HG02763 (cell line): ENCODE data around the gene SDCCAG8.
"Not testable (repeated sequence)": the region's sequence is repeated elsewhere in the genome, so short reads cannot be mapped to it uniquely, and the experiment has no call there.

ENCODE experiments used
- ATAC-seq: cut with Tn5 transposase; IDR thresholded peaks from one replicate; pipeline ENCODE4 v1.9.1; 2021; ENCODE audit warnings: mild to moderate bottlenecking, moderate library complexity; ENCODE audit not compliant: unreplicated experiment

The SDCCAG8 gene

GRCh38 chr1:243323491-243323890 is 67.7 kb downstream of the SDCCAG8 start:
- ATAC-seq: no peak

GRCh38 chr1:243325305-243325890 is 69.6 kb downstream of the SDCCAG8 start:
- ATAC-seq: no peak

- ATAC-seq: no peak
Observed at GRCh38 chr1:243332440-243332839, 76.6 kb downstream of the SDCCAG8 start.

GRCh38 chr1:243335292-243335691 is 79.5 kb downstream of the SDCCAG8 start:
- ATAC-seq: no peak

- no peak for ATAC-seq
Observed at GRCh38 chr1:243336163-243336562, 80.3 kb downstream of the SDCCAG8 start.

- ATAC-seq: not testable (repeated sequence)
Observed at GRCh38 chr1:243338848-243339247, 83.0 kb downstream of the SDCCAG8 start.

GRCh38 chr1:243341074-243341473 is 85.2 kb downstream of the SDCCAG8 start:
- ATAC-seq: no peak

GRCh38 chr1:243343970-243344937 is 88.4 kb downstream of the SDCCAG8 start:
- ATAC-seq: no peak

- ATAC-seq: no peak
Observed at GRCh38 chr1:243345205-243345604, 89.4 kb downstream of the SDCCAG8 start.

- no peak for ATAC-seq
Observed at GRCh38 chr1:243346016-243346415, 90.2 kb downstream of the SDCCAG8 start.

- ATAC-seq: no peak
Observed at GRCh38 chr1:243346468-243346867, 90.6 kb downstream of the SDCCAG8 start.

- ATAC-seq: no peak
Observed at GRCh38 chr1:243348331-243348730, 92.5 kb downstream of the SDCCAG8 start.

GRCh38 chr1:243349128-243349527 is 93.3 kb downstream of the SDCCAG8 start:
- no peak for ATAC-seq

- ATAC-seq: no peak
Observed at GRCh38 chr1:243351337-243351736, 95.5 kb downstream of the SDCCAG8 start.

- ATAC-seq: no peak
Observed at GRCh38 chr1:243354511-243355153, 98.8 kb downstream of the SDCCAG8 start.

GRCh38 chr1:243363832-243364231 is 108.0 kb downstream of the SDCCAG8 start:
- no peak for ATAC-seq

GRCh38 chr1:243364330-243364729 is 108.5 kb downstream of the SDCCAG8 start:
- ATAC-seq: no peak

GRCh38 chr1:243364866-243365265 is 109.0 kb downstream of the SDCCAG8 start:
- ATAC-seq: no peak

- no peak for ATAC-seq
Observed at GRCh38 chr1:243367314-243367713, 111.5 kb downstream of the SDCCAG8 start.

GRCh38 chr1:243374412-243374811 is 118.6 kb downstream of the SDCCAG8 start:
- no peak for ATAC-seq

GRCh38 chr1:243375596-243375995 is 119.8 kb downstream of the SDCCAG8 start:
- ATAC-seq: no peak

- no peak for ATAC-seq
Observed at GRCh38 chr1:243378669-243379068, 122.8 kb downstream of the SDCCAG8 start.
